LNCAP (cell line): ENCODE results near the gene SLC25A42.
A peak's percentile ranks its signal among the peaks of the same experiment; 100 is the strongest.

Experiments
- CTCF ChIP-seq: fragments of 450-650 bp; IDR thresholded peaks from 2 replicates; pipeline ENCODE4 v1.5.1; 2017; ENCODE audit warnings: mild to moderate bottlenecking

SLC25A42 gene

GRCh38 chr19:19052921-19053320 lies 10.9 kb upstream of the SLC25A42 start:
- TF ChIP-seq CTCF = no peak

GRCh38 chr19:19053508-19054314 lies 10.1 kb upstream of the SLC25A42 start:
- TF ChIP-seq CTCF = peak; percentile 81

- TF ChIP-seq CTCF = no peak
Measured at GRCh38 chr19:19054315-19054938, 9.4 kb upstream of the SLC25A42 start.

- TF ChIP-seq CTCF = no peak
Measured at GRCh38 chr19:19054939-19055440, 8.8 kb upstream of the SLC25A42 start.

- no peak for TF ChIP-seq CTCF
Measured at GRCh38 chr19:19055701-19056100, 8.1 kb upstream of the SLC25A42 start.

GRCh38 chr19:19056636-19057275 lies 7.0 kb upstream of the SLC25A42 start:
- TF ChIP-seq CTCF = no peak

GRCh38 chr19:19057317-19057716 lies 6.5 kb upstream of the SLC25A42 start:
- no peak for TF ChIP-seq CTCF
